OCI-LY3 (cell line): ENCODE results near the gene CCKAR.
"Not testable (repeated sequence)": the region's sequence is repeated elsewhere in the genome, so short reads cannot be mapped to it uniquely, and the experiment has no call there.

Experiments
- H2AFZ ChIP-seq: fragments of 200-600, 300-600 bp; shearing (Covaris generic); 2 replicates; pipeline ENCODE4 v1.6.0; 2014; ENCODE audit warnings: antibody characterized with exemption, low read depth, low read length
- H3K27ac ChIP-seq: fragments of 200-600, 300-600 bp; sonication (generic); 2 replicates; pipeline ENCODE4 v1.5.1; 2014; ENCODE audit warnings: mild to moderate bottlenecking, low read length, moderate library complexity, mixed read lengths
- H3K27me3 ChIP-seq: fragments of 200-600, 300-600 bp; sonication (generic); 2 replicates; pipeline ENCODE4 v1.6.1; 2014; ENCODE audit warnings: low read depth, low read length, mixed read lengths
- H3K36me3 ChIP-seq: fragments of 200-600, 300-600 bp; sonication (generic); replicated peaks from 2 replicates; pipeline ENCODE3; 2014; ENCODE audit warnings: low read depth, low read length, mixed read lengths
- H3K4me1 ChIP-seq: fragments of 300-600, 200-600 bp; sonication (generic); 2 replicates; pipeline ENCODE4 v1.6.1; 2014; ENCODE audit warnings: low read length, mixed read lengths
- H3K4me2 ChIP-seq: fragments of 200-600, 300-600 bp; sonication (generic); 2 replicates; pipeline ENCODE4 v1.6.1; 2014; ENCODE audit warnings: low read length, mixed read lengths
- H3K4me3 ChIP-seq: fragments of 300-600, 200-600 bp; sonication (generic); 2 replicates; pipeline ENCODE4 v1.5.1; 2014; ENCODE audit warnings: antibody characterized with exemption, mild to moderate bottlenecking, low read length, moderate library complexity
- H3K79me2 ChIP-seq: fragments of 300-600, 200-600 bp; shearing (Covaris generic); 2 replicates; pipeline ENCODE4 v1.6.1; 2014; ENCODE audit warnings: mild to moderate bottlenecking, low read length, mixed read lengths
- H3K9ac ChIP-seq: fragments of 300-600, 200-600 bp; shearing (Covaris generic); 2 replicates; pipeline ENCODE4 v1.6.0; 2014; ENCODE audit warnings: mild to moderate bottlenecking, low read length, moderate library complexity
- H3K9me3 ChIP-seq: fragments of 200-600, 300-600 bp; shearing (Covaris generic); 2 replicates; pipeline ENCODE4 v1.6.1; 2014; ENCODE audit warnings: low read length, mixed read lengths; ENCODE audit not compliant: insufficient read depth
- H4K20me1 ChIP-seq: fragments of 200-600, 300-600 bp; sonication (generic); 2 replicates; pipeline ENCODE4 v1.6.1; 2016; ENCODE audit warnings: low read length, mixed read lengths; ENCODE audit not compliant: insufficient read depth
- EZH2phosphoT487 ChIP-seq: fragments of 200-600 bp; shearing (Covaris generic); IDR thresholded peaks from 2 replicates; pipeline ENCODE4 v1.6.1; 2018; ENCODE audit warnings: antibody characterized with exemption, mixed run types, low read depth
- TF ChIP-seq, protein P1 (sequence below): fragments of 200-600, 300-600 bp; sonication (generic); IDR thresholded peaks from 2 replicates; pipeline ENCODE4 v1.5.1; 2014; ENCODE audit warnings: antibody characterized with exemption, low read length, low read depth

The CCKAR gene

DNA sequence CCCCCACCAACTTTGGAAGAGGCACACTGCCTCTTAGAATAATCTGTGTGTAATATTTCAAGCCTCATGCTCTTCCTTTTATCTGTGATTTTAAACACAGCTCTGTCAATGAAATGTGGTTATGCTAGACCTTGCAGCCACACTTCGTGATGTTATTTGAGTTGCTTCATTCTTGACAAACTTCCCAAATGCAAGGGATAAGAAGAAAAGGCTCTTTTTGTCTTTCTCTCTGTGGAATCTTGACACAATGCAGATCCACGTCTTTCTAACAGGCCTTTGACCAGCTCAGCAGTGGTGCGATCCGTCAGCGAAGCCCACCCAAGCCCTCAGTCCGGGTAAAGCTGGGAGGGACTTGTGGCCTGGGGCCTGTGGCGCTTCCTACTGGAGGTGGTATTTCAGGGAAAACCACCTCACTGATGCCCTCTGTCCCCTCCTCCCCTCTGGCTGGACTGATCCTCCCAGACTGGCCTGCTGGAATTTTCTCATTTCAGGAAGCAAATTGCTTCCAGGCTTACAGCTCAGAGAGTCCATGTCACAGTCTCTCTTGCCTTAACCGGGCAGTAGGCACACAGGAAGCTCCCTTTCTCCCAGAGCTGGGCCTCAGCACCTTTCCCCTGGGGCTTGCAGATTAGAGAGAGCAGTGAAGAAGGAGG, 19.5 kb upstream of the CCKAR start:
- H3K27ac ChIP-seq, result no peak overlapping the region
- no peaks in the 10 kb centered on the region for H3K36me3 ChIP-seq
- H4K20me1 ChIP-seq, result no peaks in the 10 kb centered on the region
- H2AFZ ChIP-seq, result no peak overlapping the region
- H3K27me3 ChIP-seq, result 0 out of 2 replicates have a peak, but pooled peaks cover 7% of the 10 kb centered on the region
- no peak overlapping the region for H3K4me3 ChIP-seq
- no peak overlapping the region for H3K4me2 ChIP-seq
- no peaks in the 10 kb centered on the region for H3K4me1 ChIP-seq
- TF ChIP-seq EZH2phosphoT487, result no peak
- TF ChIP-seq, protein P1, sequence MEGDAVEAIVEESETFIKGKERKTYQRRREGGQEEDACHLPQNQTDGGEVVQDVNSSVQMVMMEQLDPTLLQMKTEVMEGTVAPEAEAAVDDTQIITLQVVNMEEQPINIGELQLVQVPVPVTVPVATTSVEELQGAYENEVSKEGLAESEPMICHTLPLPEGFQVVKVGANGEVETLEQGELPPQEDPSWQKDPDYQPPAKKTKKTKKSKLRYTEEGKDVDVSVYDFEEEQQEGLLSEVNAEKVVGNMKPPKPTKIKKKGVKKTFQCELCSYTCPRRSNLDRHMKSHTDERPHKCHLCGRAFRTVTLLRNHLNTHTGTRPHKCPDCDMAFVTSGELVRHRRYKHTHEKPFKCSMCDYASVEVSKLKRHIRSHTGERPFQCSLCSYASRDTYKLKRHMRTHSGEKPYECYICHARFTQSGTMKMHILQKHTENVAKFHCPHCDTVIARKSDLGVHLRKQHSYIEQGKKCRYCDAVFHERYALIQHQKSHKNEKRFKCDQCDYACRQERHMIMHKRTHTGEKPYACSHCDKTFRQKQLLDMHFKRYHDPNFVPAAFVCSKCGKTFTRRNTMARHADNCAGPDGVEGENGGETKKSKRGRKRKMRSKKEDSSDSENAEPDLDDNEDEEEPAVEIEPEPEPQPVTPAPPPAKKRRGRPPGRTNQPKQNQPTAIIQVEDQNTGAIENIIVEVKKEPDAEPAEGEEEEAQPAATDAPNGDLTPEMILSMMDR, result no peak
- H3K9ac ChIP-seq, result no peak overlapping the region
- no peaks in the 10 kb centered on the region for H3K79me2 ChIP-seq
- no peaks in the 10 kb centered on the region for H3K9me3 ChIP-seq

GRCh38 chr4:26507286-26507685, 17.0 kb upstream of the CCKAR start:
- no peak overlapping the region for H3K4me3 ChIP-seq

GRCh38 chr4:26503844-26504243, 13.6 kb upstream of the CCKAR start:
- H3K4me2 ChIP-seq, result no peak overlapping the region
- no peak overlapping the region for H3K27ac ChIP-seq
- no peak for TF ChIP-seq EZH2phosphoT487
- TF ChIP-seq, protein P1, result no peak
- no peaks in the 10 kb centered on the region for H3K79me2 ChIP-seq
- H3K27me3 ChIP-seq, result no peaks in the 10 kb centered on the region
- H3K36me3 ChIP-seq, result no peaks in the 10 kb centered on the region
- H3K9ac ChIP-seq, result no peak overlapping the region
- no peaks in the 10 kb centered on the region for H3K9me3 ChIP-seq
- no peaks in the 10 kb centered on the region for H4K20me1 ChIP-seq
- H3K4me3 ChIP-seq, result no peak overlapping the region
- H3K4me1 ChIP-seq, result no peaks in the 10 kb centered on the region
- H2AFZ ChIP-seq, result no peak overlapping the region

More at GRCh38 chr4:26507286-26507685, 17.0 kb upstream of the CCKAR start:
- H3K4me2 ChIP-seq, result no peak overlapping the region
- H3K9ac ChIP-seq, result no peak overlapping the region
- H3K27ac ChIP-seq, result no peak overlapping the region
- H4K20me1 ChIP-seq, result no peaks in the 10 kb centered on the region
- H3K4me1 ChIP-seq, result no peaks in the 10 kb centered on the region
- H2AFZ ChIP-seq, result no peak overlapping the region
- no peaks in the 10 kb centered on the region for H3K36me3 ChIP-seq
- H3K27me3 ChIP-seq, result no peaks in the 10 kb centered on the region
- H3K79me2 ChIP-seq, result no peaks in the 10 kb centered on the region
- TF ChIP-seq, protein P1, result no peak
- no peak for TF ChIP-seq EZH2phosphoT487
- H3K9me3 ChIP-seq, result no peaks in the 10 kb centered on the region

- no peaks in the 10 kb centered on the region for H4K20me1 ChIP-seq
- no peak overlapping the region for H3K4me2 ChIP-seq
- H3K27me3 ChIP-seq, result no peaks in the 10 kb centered on the region
- H3K36me3 ChIP-seq, result no peaks in the 10 kb centered on the region
- H3K4me1 ChIP-seq, result no peaks in the 10 kb centered on the region
- H3K79me2 ChIP-seq, result no peaks in the 10 kb centered on the region
- H3K9ac ChIP-seq, result no peak overlapping the region
- TF ChIP-seq, protein P1, result no peak
- no peak for TF ChIP-seq EZH2phosphoT487
- H3K4me3 ChIP-seq, result no peak overlapping the region
- no peak overlapping the region for H2AFZ ChIP-seq
- no peak overlapping the region for H3K27ac ChIP-seq
- no peaks in the 10 kb centered on the region for H3K9me3 ChIP-seq
These were observed 13.1 kb upstream of the CCKAR start for GRCh38 chr4:26503427-26503826.

- H3K4me1 ChIP-seq, H3K27me3 ChIP-seq, H4K20me1 ChIP-seq, H3K27ac ChIP-seq, H3K4me2 ChIP-seq, H3K79me2 ChIP-seq, H2AFZ ChIP-seq, H3K36me3 ChIP-seq, H3K9ac ChIP-seq, H3K4me3 ChIP-seq, H3K9me3 ChIP-seq: not testable (repeated sequence)
These were observed 10.3 kb upstream of the CCKAR start for GRCh38 chr4:26500565-26500999.
